Pancreas (tissue), 10 donors: ENCODE results near the gene MAD1L1. TPM values are rescaled to one million over a fixed set of nuclear protein-coding genes. Genes with fewer than 3 reads are reported as not detected.
A peak's percentile ranks its signal among the peaks of the same experiment; 100 is the strongest.

Source experiments
- ATAC-seq, 4 donors: fragments of 200-7000 bp; cut with Tn5 transposase; one replicate each; pipeline versions ENCODE4 v1.8.0 to v1.9.1; 2020; ENCODE audit warnings: mild to moderate bottlenecking in 4 of 4, moderate library complexity in 4 of 4
- DNase-seq, 6 donors: peaks; one replicate each; pipeline ENCODE4 v3.0.0-alpha.2; 2020
- FAIRE-seq: peaks from 2 replicates; lab custom pipeline; 2012; peaks lifted over from hg19 to GRCh38; lab: Jason Lieb, UNC
- H3K27ac ChIP-seq, 4 donors: fragments of 200-600 bp; sonication (generic); 1 replicate in 3 of 4; 2 replicates in 1 of 4; pipeline versions ENCODE4 v1.5.0 to v1.8.0; 2020
- H3K27me3 ChIP-seq, 4 donors: fragments of 200-600 bp; one replicate each; pipeline ENCODE4 v1.8.0; 2021
- H3K36me3 ChIP-seq, 3 donors: fragments of 200-600 bp; sonication (generic) in 1 of 3; one replicate each; pipeline versions ENCODE4 v1.5.0 to v1.8.0; 2020 to 2021
- H3K4me1 ChIP-seq, 3 donors: fragments of 200-600 bp; one replicate each; pipeline ENCODE4 v1.8.0; 2021
- H3K4me3 ChIP-seq, 4 donors: fragments of 200-600 bp; sonication (generic) in 2 of 4; one replicate each; pipeline versions ENCODE4 v1.5.0 to v1.8.0; 2020 to 2021
- H3K9me3 ChIP-seq, 4 donors: fragments of 200-600 bp; one replicate each; pipeline ENCODE4 v1.8.0; 2021
- WGBS, 2 donors: extraction: QIAGEN DNeasy Blood & Tissue Kit; methylation state at CpG; one replicate each; pipeline ENCODE4 v1.1.7; 2013; 5-methylcytosine and 5-hydroxymethylcytosine counted together
- intact Hi-C, 3 donors: fragments of 100-400 bp; cut with DNase I; formaldehyde crosslinking; loops; one replicate each; pipeline versions ENCODE4 v1.11.1 to v1.14.2; 2022
- polyA plus RNA-seq, 2 donors: library from polyadenylated mRNA; stranded (reverse); fragments of 200-250 nt; gene quantifications; one replicate each; pipeline ENCODE4 v1.2.3, GENCODE V29; 2013
- total RNA-seq, 6 donors: library from RNA; stranded (reverse); fragmentation: NEBNext Ultra II Directional in 4 of 6; extraction: Animal tissue kit (Norgen Biotek cat#: 25700) in 4 of 6; gene quantifications; one replicate each; pipeline versions ENCODE4 v1.2.1 to v1.2.4, GENCODE V29; 2021 to 2023
- TF ChIP-seq, protein P1 (sequence below), 4 donors: fragments of 200-600 bp; sonication (generic) in 3 of 4; IDR thresholded peaks; one replicate each; pipeline versions ENCODE4 v1.5.0 to v1.8.0; 2021; ENCODE audit warnings: antibody characterized with exemption in 4 of 4
- donor health status: healthy with polysubstance abuse.
- donor health status: DM: no; HTN: no; CAD: no; lungs with moderate emphysema.
- donor health status: DM: no; HTN: no; CAD: no.
- donor health status: control.
- donor health status: control.
- donor health status: Bipolar disorder and iron deficiency.
- donor health status: DM: yes; HTN: yes; CAD: no.
- donor health status: DM: no; HTN: no; CAD: no.
- donor health status: DM: no; HTN: no; CAD: no.
- donor health status: DM: yes; HTN: yes; CAD: no.

Gene MAD1L1
- total and polyA plus RNA-seq, 8 donors: 9.8 to 28.2 (median 11.9) TPM

DNA sequence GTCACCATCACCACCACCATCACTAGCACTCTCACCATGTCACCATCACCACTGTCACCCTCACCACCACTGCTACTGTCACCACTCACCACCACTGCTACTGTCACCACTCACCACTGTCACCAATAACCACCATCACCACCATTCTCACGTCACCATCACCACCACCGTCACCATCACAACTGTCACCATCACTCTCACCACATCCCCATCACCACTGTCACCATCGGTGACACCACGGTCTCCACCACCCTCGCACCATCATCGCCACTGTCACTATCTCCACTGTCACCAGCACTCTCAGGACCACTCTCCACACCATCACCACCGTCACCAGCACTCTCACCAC, 130.4 kb downstream of the MAD1L1 start:
- 97% methylated on average over 7 of the region's 7 CpGs for WGBS, 2 donors
- H3K9me3 ChIP-seq: no peaks in the 10 kb centered on the region
- TF ChIP-seq, protein P1, sequence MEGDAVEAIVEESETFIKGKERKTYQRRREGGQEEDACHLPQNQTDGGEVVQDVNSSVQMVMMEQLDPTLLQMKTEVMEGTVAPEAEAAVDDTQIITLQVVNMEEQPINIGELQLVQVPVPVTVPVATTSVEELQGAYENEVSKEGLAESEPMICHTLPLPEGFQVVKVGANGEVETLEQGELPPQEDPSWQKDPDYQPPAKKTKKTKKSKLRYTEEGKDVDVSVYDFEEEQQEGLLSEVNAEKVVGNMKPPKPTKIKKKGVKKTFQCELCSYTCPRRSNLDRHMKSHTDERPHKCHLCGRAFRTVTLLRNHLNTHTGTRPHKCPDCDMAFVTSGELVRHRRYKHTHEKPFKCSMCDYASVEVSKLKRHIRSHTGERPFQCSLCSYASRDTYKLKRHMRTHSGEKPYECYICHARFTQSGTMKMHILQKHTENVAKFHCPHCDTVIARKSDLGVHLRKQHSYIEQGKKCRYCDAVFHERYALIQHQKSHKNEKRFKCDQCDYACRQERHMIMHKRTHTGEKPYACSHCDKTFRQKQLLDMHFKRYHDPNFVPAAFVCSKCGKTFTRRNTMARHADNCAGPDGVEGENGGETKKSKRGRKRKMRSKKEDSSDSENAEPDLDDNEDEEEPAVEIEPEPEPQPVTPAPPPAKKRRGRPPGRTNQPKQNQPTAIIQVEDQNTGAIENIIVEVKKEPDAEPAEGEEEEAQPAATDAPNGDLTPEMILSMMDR (IDR thresholded peaks at IDR 0.05): no peak
- no peaks in the 10 kb centered on the region for H3K27me3 ChIP-seq
- no peak overlapping the region for H3K27ac ChIP-seq
- H3K4me1 ChIP-seq: no peaks in the 10 kb centered on the region
- DNase-seq (no peak), FAIRE-seq (no peak), ATAC-seq (no peak)
- H3K36me3 ChIP-seq: no peaks in the 10 kb centered on the region
- intact Hi-C loops: no loop called here
- no peak overlapping the region for H3K4me3 ChIP-seq

GRCh38 chr7:2101630-2102374, 130.9 kb downstream of the MAD1L1 start:
- FAIRE-seq: no peak
- DNase-seq: no peak
- WGBS, 2 donors: 93 to 95% methylated on average over 19 of the region's 19 CpGs
- TF ChIP-seq, protein P1 (IDR thresholded peaks at IDR 0.05): no peak
- H3K9me3 ChIP-seq: no peaks in the 10 kb centered on the region
- no peak for ATAC-seq
- H3K27ac ChIP-seq: no peak overlapping the region
- H3K36me3 ChIP-seq: no peaks in the 10 kb centered on the region
- no peak overlapping the region for H3K4me3 ChIP-seq
- H3K27me3 ChIP-seq: no peaks in the 10 kb centered on the region
- intact Hi-C loops: no loop called here
- no peaks in the 10 kb centered on the region for H3K4me1 ChIP-seq

- FAIRE-seq: no peak
- intact Hi-C loops: no loop called here
Measured at GRCh38 chr7:2100278-2101208, 132.2 kb downstream of the MAD1L1 start.

DNA sequence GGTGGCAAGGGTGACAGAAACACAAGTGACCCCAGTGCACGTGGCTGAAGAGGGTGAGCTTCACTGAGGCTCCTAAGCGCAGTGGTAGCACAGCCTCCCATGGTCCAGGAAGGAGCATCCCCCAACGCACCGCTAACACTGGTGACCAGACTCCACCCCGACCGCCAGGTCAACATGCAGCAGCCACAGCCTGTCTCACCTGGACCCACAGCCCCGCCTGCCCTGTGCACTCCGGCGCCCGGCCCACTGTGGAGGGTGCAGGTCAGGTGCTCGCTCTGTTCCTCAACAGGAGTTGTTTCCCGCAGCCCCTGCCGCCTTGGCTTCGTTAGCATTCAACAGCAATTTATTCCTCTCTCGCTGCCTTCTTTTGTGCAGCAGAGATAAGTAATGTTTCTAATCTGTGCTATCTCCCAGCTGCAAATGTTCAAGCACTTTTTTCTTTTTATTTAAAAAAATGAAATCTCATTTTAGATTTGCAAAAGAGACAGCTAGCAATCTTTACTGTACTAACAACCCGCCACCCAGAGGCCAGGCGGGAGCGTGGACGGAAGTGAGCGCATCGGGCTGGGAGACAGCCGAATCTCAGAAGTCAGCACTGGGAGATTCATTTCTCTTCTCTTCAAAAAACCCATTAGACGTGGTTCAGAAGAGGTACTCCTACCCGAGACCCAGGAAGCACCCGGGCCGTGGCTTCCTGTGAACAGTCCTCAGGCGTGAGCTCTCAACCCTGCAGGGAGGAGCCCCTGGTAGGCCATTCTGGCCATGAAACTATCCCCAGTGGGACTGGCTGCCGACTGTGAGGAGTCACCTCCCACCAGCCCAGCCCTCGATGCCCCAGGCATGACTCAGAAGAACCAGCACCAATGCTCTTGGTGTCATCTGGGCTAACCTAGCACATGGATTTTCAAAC, 133.4 kb downstream of the MAD1L1 start:
- 91 to 92% methylated on average over 29 of the region's 29 CpGs for WGBS, 2 donors
- H3K9me3 ChIP-seq: no peaks in the 10 kb centered on the region
- H3K27ac ChIP-seq: no peak overlapping the region
- H3K4me3 ChIP-seq: no peak overlapping the region
- H3K4me1 ChIP-seq: no peaks in the 10 kb centered on the region
- TF ChIP-seq, protein P1 (IDR thresholded peaks at IDR 0.05): no peak
- H3K27me3 ChIP-seq: no peaks in the 10 kb centered on the region
- FAIRE-seq: no peak
- no peak for DNase-seq
- no peaks in the 10 kb centered on the region for H3K36me3 ChIP-seq
- no peak for ATAC-seq
- intact Hi-C loops: no loop called here

More at GRCh38 chr7:2100278-2101208, 132.2 kb downstream of the MAD1L1 start:
- no peak overlapping the region for H3K27ac ChIP-seq
- no peak overlapping the region for H3K4me3 ChIP-seq
- H3K36me3 ChIP-seq: no peaks in the 10 kb centered on the region
- no peaks in the 10 kb centered on the region for H3K27me3 ChIP-seq
- no peaks in the 10 kb centered on the region for H3K4me1 ChIP-seq
- TF ChIP-seq, protein P1 (IDR thresholded peaks at IDR 0.05): no peak
- peak in 2 of 6 donors; percentile 11 to 25 for DNase-seq
- WGBS, 2 donors: 49 to 63% methylated on average over 31 of the region's 31 CpGs
- H3K9me3 ChIP-seq: no peaks in the 10 kb centered on the region
- ATAC-seq: peak in 2 of 4 donors; percentile 33 to 62
